GM21360 (cell line): Measurements from ENCODE around the gene TOX2.

Experiments
- ATAC-seq: cut with Tn5 transposase; IDR thresholded peaks from one replicate; pipeline ENCODE4 v1.9.1; 2021; ENCODE audit warnings: mild to moderate bottlenecking, moderate library complexity; ENCODE audit not compliant: unreplicated experiment

TOX2 gene

GRCh38 chr20:44073011-44073674, 158.5 kb downstream of the TOX2 start:
- ATAC-seq, result no peak

GRCh38 chr20:44073675-44074071, 159.0 kb downstream of the TOX2 start:
- no peak for ATAC-seq

- ATAC-seq, result no peak
Measured at GRCh38 chr20:44074252-44075151, 159.8 kb downstream of the TOX2 start.

GRCh38 chr20:44075191-44075949, 160.7 kb downstream of the TOX2 start:
- ATAC-seq, result no peak

- no peak for ATAC-seq
Measured at GRCh38 chr20:44075950-44076232, 161.2 kb downstream of the TOX2 start.

GRCh38 chr20:44079291-44079690, 164.6 kb downstream of the TOX2 start:
- no peak for ATAC-seq

GRCh38 chr20:44080064-44080463, 165.4 kb downstream of the TOX2 start:
- no peak for ATAC-seq

- peak; percentile 76 for ATAC-seq
Measured at GRCh38 chr20:44080646-44081267, 166.1 kb downstream of the TOX2 start.

GRCh38 chr20:44081476-44081875, 166.8 kb downstream of the TOX2 start:
- no peak for ATAC-seq

- ATAC-seq, result no peak
Measured at GRCh38 chr20:44081888-44082287, 167.2 kb downstream of the TOX2 start.

- ATAC-seq, result no peak
Measured at GRCh38 chr20:44083220-44083933, 168.7 kb downstream of the TOX2 start.

- ATAC-seq, result no peak
Measured at GRCh38 chr20:44084439-44084838, 169.8 kb downstream of the TOX2 start.

- no peak for ATAC-seq
Measured at GRCh38 chr20:44084891-44085290, 170.2 kb downstream of the TOX2 start.

- ATAC-seq, result no peak
Measured at GRCh38 chr20:44085616-44086434, 171.2 kb downstream of the TOX2 start.

GRCh38 chr20:44087051-44087856, 172.6 kb downstream of the TOX2 start:
- ATAC-seq, result no peak

GRCh38 chr20:44087857-44088120, 173.1 kb downstream of the TOX2 start:
- ATAC-seq, result no peak

- no peak for ATAC-seq
Measured at GRCh38 chr20:44089987-44090674, 175.5 kb downstream of the TOX2 start.

- ATAC-seq, result no peak
Measured at GRCh38 chr20:44091026-44091425, 176.4 kb downstream of the TOX2 start.
